ENCODE results near the gene GAB1.
A peak's percentile ranks its signal among the peaks of the same experiment; 100 is the strongest.

GAB1 gene

DNA sequence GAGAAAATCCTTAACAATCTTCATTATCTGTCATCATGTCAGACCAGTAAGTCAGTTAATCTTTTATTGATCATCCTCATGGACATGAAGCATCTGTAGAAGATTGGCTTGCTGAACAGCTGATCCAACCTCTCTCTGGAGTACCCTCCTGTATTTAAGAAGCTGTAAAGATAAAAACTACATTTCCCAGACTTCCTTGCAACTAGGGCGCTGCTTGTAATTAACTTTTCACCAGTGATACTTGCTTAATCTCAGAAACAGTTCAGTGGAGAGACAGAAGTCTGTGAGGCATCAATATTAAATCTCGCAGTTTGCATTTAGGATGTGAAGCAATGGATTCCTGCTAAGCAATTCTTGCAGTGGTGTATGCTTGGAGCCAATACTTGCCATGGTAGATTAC is 140.8 kb downstream of the GAB1 start:
- Histone ChIP-seq H3K14ac (ENCODE audit: low read length in 2 of 2) (no peak overlapping the region), H3K79me1 (replicated peaks; ENCODE audit: low read length, poor library complexity, severe bottlenecking) (no peaks in the 10 kb centered on the region), H4K91ac (ENCODE audit: low read length) (no peak overlapping the region), H2BK12ac (ENCODE audit: low read length in 2 of 2) (no peak overlapping the region), H3K4ac (ENCODE audit: low read depth in 1 of 2, low read length in 2 of 2) (no peak overlapping the region), H3K4me3 (ENCODE audit: insufficient read depth in 1 of 2, low read depth in 1 of 2, low read length in 2 of 2) (no peak overlapping the region), H3K4me1 (ENCODE audit: control insufficient read depth, insufficient read depth, low read depth, low read length) (no peaks in the 10 kb centered on the region), H3K36me3 (ENCODE audit: control insufficient read depth in 1 of 2, insufficient read depth in 2 of 2, low read depth in 1 of 2, low read length in 2 of 2) (peaks cover 8 to 11% of the 10 kb centered on the region in 2 experiments), H3K9ac (ENCODE audit: low read length) (no peak overlapping the region), H2AFZ (ENCODE audit: low read depth, low read length) (no peak overlapping the region), H3K23ac (ENCODE audit: low read length in 2 of 2) (no peak overlapping the region), H3K27me3 (ENCODE audit: control insufficient read depth in 1 of 2, insufficient read depth in 1 of 2, low read length in 2 of 2) (no peaks in the 10 kb centered on the region), H2AK5ac (ENCODE audit: low read length, severe bottlenecking) (no peak overlapping the region), H3K27ac (ENCODE audit: low read length, poor library complexity, severe bottlenecking) (no peak overlapping the region), H2BK120ac (ENCODE audit: low read depth, low read length) (no peak overlapping the region), H2BK5ac (ENCODE audit: low read depth, low read length, poor library complexity, severe bottlenecking) (no peak overlapping the region), H2BK15ac (ENCODE audit: low read depth, poor library complexity, severe bottlenecking) (no peak overlapping the region), H3K9me3 (ENCODE audit: control insufficient read depth, low read length) (no peaks in the 10 kb centered on the region), H3K4me2 (ENCODE audit: low read length, poor library complexity, severe bottlenecking) (no peak overlapping the region), H3K18ac (ENCODE audit: low read depth in 1 of 2, low read length in 2 of 2) (no peak overlapping the region), H4K8ac (ENCODE audit: low read length) (no peak overlapping the region)
- 90% methylated on average over 1 of the region's 2 CpGs for WGBS
- no peak for DNase-seq

DNA sequence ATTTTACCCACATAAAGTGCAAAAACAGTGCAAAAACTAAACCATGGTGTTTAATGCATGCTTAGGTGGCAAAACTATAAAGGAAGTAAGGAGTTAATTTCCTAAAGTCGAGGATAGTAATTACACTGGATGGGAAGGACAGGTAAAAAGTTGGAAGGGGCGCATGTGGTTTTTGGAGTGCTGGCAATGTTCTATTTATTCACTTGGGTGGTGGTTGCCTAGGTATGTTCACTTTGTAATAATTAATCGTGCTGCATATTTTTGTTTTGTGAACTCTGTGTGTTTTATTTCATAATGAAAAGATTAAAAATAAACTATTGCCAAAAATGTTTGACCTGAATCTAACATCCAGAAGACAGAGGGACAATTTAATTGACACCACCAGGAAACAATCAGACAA is 144.7 kb downstream of the GAB1 start:
- Histone ChIP-seq H2AFZ (ENCODE audit: low read depth, low read length) (no peak overlapping the region), H4K91ac (ENCODE audit: low read length) (no peak overlapping the region), H3K18ac (ENCODE audit: low read depth in 1 of 2, low read length in 2 of 2) (no peak overlapping the region), H3K23ac (ENCODE audit: low read length in 2 of 2) (no peak overlapping the region), H2BK120ac (ENCODE audit: low read depth, low read length) (no peak overlapping the region), H3K14ac (ENCODE audit: low read length in 2 of 2) (no peak overlapping the region), H3K9me3 (ENCODE audit: control insufficient read depth, low read length) (no peaks in the 10 kb centered on the region), H2BK5ac (ENCODE audit: low read depth, low read length, poor library complexity, severe bottlenecking) (no peak overlapping the region), H3K4me1 (ENCODE audit: control insufficient read depth, insufficient read depth, low read depth, low read length) (no peaks in the 10 kb centered on the region), H3K36me3 (ENCODE audit: control insufficient read depth in 1 of 2, insufficient read depth in 2 of 2, low read depth in 1 of 2, low read length in 2 of 2) (peaks cover 0 to 5% of the 10 kb centered on the region in 2 experiments), H3K9ac (ENCODE audit: low read length) (no peak overlapping the region), H3K27ac (ENCODE audit: low read length, poor library complexity, severe bottlenecking) (no peak overlapping the region), H2BK15ac (ENCODE audit: low read depth, poor library complexity, severe bottlenecking) (no peak overlapping the region), H3K4me3 (ENCODE audit: insufficient read depth in 1 of 2, low read depth in 1 of 2, low read length in 2 of 2) (no peak overlapping the region), H3K79me1 (replicated peaks; ENCODE audit: low read length, poor library complexity, severe bottlenecking) (no peaks in the 10 kb centered on the region), H2BK12ac (ENCODE audit: low read length in 2 of 2) (no peak overlapping the region), H2AK5ac (ENCODE audit: low read length, severe bottlenecking) (no peak overlapping the region), H3K27me3 (ENCODE audit: control insufficient read depth in 1 of 2, insufficient read depth in 1 of 2, low read length in 2 of 2) (no peaks in the 10 kb centered on the region), H3K4me2 (ENCODE audit: low read length, poor library complexity, severe bottlenecking) (no peak overlapping the region), H3K4ac (ENCODE audit: low read depth in 1 of 2, low read length in 2 of 2) (no peak overlapping the region), H4K8ac (ENCODE audit: low read length) (no peak overlapping the region)
- 85% methylated on average over 2 of the region's 3 CpGs for WGBS
- no peak for DNase-seq

DNA sequence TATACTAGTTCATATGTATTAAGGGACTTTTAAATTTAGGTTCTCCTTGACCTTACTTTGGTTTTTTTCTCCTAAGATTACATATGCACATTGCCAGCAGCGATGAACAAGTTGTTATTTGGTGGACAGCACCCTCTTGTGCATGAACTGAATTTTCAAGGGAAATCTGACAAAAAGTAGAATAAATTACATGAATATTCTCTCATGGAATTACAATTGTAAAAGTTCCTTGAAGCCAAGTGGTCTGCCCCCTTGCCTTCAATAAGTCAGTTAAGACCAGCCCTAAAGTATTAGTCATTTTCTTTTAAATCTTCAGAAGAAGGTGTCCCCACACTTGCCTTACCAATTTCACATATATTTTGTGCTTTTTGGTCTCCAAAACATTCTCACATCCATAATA is 146.2 kb downstream of the GAB1 start:
- Histone ChIP-seq H3K23ac (ENCODE audit: low read length in 2 of 2) (no peak overlapping the region), H2AFZ (ENCODE audit: low read depth, low read length) (no peak overlapping the region), H3K4me1 (ENCODE audit: control insufficient read depth, insufficient read depth, low read depth, low read length) (no peaks in the 10 kb centered on the region), H3K27ac (ENCODE audit: low read length, poor library complexity, severe bottlenecking) (no peak overlapping the region), H3K36me3 (ENCODE audit: control insufficient read depth in 1 of 2, insufficient read depth in 2 of 2, low read depth in 1 of 2, low read length in 2 of 2) (no peaks in the 10 kb centered on the region), H3K4me3 (ENCODE audit: insufficient read depth in 1 of 2, low read depth in 1 of 2, low read length in 2 of 2) (no peak overlapping the region), H3K4me2 (ENCODE audit: low read length, poor library complexity, severe bottlenecking) (no peak overlapping the region), H3K27me3 (ENCODE audit: control insufficient read depth in 1 of 2, insufficient read depth in 1 of 2, low read length in 2 of 2) (no peaks in the 10 kb centered on the region), H3K4ac (ENCODE audit: low read depth in 1 of 2, low read length in 2 of 2) (no peak overlapping the region), H3K79me1 (replicated peaks; ENCODE audit: low read length, poor library complexity, severe bottlenecking) (no peaks in the 10 kb centered on the region), H2AK5ac (ENCODE audit: low read length, severe bottlenecking) (no peak overlapping the region), H4K8ac (ENCODE audit: low read length) (no peak overlapping the region), H3K18ac (ENCODE audit: low read depth in 1 of 2, low read length in 2 of 2) (no peak overlapping the region), H2BK5ac (ENCODE audit: low read depth, low read length, poor library complexity, severe bottlenecking) (no peak overlapping the region), H3K9me3 (ENCODE audit: control insufficient read depth, low read length) (no peaks in the 10 kb centered on the region), H2BK12ac (ENCODE audit: low read length in 2 of 2) (no peak overlapping the region), H3K9ac (ENCODE audit: low read length) (no peak overlapping the region), H2BK15ac (ENCODE audit: low read depth, poor library complexity, severe bottlenecking) (no peak overlapping the region), H4K91ac (ENCODE audit: low read length) (no peak overlapping the region), H2BK120ac (ENCODE audit: low read depth, low read length) (no peak overlapping the region), H3K14ac (ENCODE audit: low read length in 2 of 2) (no peak overlapping the region)
- peak; percentile 64 for DNase-seq
- 80% methylated on average over 1 of the region's 1 CpG for WGBS

DNA sequence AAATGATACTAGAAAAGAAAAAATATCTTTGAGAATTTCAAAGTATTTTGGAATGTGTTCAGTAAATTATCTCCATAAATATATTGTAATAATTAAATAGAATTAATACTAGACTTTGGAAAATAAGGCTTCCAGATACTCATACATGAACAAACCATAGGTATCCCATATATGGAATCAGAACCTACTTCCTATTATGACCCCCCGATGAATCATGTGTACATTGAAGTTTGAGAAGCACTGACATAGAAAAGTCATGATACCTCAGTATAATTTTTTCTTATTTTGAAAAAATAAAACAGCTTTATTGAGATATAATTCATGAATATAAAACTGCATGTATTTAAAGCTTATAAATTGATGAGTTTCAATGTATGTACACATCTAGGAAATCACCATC is 149.6 kb downstream of the GAB1 start:
- no peak overlapping the region for H3K18ac ChIP-seq (ENCODE audit: low read depth in 1 of 2, low read length in 2 of 2)
- no peak overlapping the region for H3K9ac ChIP-seq (ENCODE audit: low read length)
- H3K9me3 ChIP-seq (ENCODE audit: control insufficient read depth, low read length): peaks cover 4% of the 10 kb centered on the region
- H3K79me1 ChIP-seq (replicated peaks; ENCODE audit: low read length, poor library complexity, severe bottlenecking): no peaks in the 10 kb centered on the region
- no peak overlapping the region for H3K4me2 ChIP-seq (ENCODE audit: low read length, poor library complexity, severe bottlenecking)
- no peaks in the 10 kb centered on the region for H3K36me3 ChIP-seq (ENCODE audit: control insufficient read depth in 1 of 2, insufficient read depth in 2 of 2, low read depth in 1 of 2, low read length in 2 of 2)
- H2BK120ac ChIP-seq (ENCODE audit: low read depth, low read length): no peak overlapping the region
- no peak overlapping the region for H3K27ac ChIP-seq (ENCODE audit: low read length, poor library complexity, severe bottlenecking)
- no peak overlapping the region for H2BK5ac ChIP-seq (ENCODE audit: low read depth, low read length, poor library complexity, severe bottlenecking)
- no peak overlapping the region for H2BK12ac ChIP-seq (ENCODE audit: low read length in 2 of 2)
- no peak overlapping the region for H2AFZ ChIP-seq (ENCODE audit: low read depth, low read length)
- H3K4me1 ChIP-seq (ENCODE audit: control insufficient read depth, insufficient read depth, low read depth, low read length): no peaks in the 10 kb centered on the region
- H2AK5ac ChIP-seq (ENCODE audit: low read length, severe bottlenecking): no peak overlapping the region
- no peak overlapping the region for H3K4ac ChIP-seq (ENCODE audit: low read depth in 1 of 2, low read length in 2 of 2)
- no peak overlapping the region for H3K4me3 ChIP-seq (ENCODE audit: insufficient read depth in 1 of 2, low read depth in 1 of 2, low read length in 2 of 2)
- no CpG with 5 or more reads among the region's 1 CpG for WGBS
- no peak overlapping the region for H3K23ac ChIP-seq (ENCODE audit: low read length in 2 of 2)
- H3K14ac ChIP-seq (ENCODE audit: low read length in 2 of 2): no peak overlapping the region
- H4K91ac ChIP-seq (ENCODE audit: low read length): no peak overlapping the region
- H2BK15ac ChIP-seq (ENCODE audit: low read depth, poor library complexity, severe bottlenecking): no peak overlapping the region
- H3K27me3 ChIP-seq (ENCODE audit: control insufficient read depth in 1 of 2, insufficient read depth in 1 of 2, low read length in 2 of 2): no peaks in the 10 kb centered on the region
- DNase-seq: no peak
- H4K8ac ChIP-seq (ENCODE audit: low read length): no peak overlapping the region

Data from mesenchymal stem cell (in vitro differentiated cells and primary cell).